ENCODE data around the gene NFE2L3.

DNA sequence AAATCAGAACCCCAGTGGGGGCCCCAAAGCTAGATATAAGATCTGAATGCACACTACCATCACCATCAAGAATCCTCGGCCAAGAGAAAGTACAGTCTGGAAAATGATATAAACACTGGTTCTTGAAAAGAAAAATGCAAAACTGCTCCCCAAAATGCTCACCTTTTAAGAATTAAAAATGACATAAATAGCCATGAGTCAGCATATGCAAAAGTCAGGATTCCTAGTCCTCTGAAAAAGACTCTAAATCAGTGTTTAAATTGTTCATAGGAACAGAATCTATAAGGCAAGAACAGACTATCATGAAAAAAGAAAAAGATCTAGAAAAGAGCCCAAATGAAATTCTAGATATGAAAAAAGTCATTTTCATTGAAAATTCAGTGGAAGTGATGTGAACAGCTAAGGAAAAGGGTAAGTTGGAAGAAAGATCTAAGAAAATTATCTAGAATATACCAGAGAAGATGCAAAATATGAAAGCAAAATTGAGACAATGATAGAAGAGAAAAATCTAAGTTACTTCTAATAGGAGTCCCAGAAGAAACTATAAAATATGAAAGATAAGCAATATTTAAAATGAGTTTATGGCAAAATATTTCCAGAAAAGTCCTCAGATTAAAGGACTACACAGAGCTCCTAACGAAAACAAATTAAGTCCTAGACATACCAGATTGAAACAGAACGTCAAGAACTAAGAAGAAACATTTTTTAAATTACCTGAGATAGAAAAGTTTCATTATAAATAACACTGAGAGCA is 29.7 kb downstream of the NFE2L3 start:
- TF ChIP-seq, protein P1, sequence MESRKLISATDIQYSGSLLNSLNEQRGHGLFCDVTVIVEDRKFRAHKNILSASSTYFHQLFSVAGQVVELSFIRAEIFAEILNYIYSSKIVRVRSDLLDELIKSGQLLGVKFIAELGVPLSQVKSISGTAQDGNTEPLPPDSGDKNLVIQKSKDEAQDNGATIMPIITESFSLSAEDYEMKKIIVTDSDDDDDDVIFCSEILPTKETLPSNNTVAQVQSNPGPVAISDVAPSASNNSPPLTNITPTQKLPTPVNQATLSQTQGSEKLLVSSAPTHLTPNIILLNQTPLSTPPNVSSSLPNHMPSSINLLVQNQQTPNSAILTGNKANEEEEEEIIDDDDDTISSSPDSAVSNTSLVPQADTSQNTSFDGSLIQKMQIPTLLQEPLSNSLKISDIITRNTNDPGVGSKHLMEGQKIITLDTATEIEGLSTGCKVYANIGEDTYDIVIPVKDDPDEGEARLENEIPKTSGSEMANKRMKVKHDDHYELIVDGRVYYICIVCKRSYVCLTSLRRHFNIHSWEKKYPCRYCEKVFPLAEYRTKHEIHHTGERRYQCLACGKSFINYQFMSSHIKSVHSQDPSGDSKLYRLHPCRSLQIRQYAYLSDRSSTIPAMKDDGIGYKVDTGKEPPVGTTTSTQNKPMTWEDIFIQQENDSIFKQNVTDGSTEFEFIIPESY (IDR thresholded peaks at IDR 0.05), result no peak
- TF ChIP-seq RAD21 (IDR thresholded peaks at IDR 0.05) (no peak), EGR1 (IDR thresholded peaks at IDR 0.05; ENCODE audit: low read depth in 2 of 2) (no peak), SP1 (IDR thresholded peaks at IDR 0.05) (no peak), FOXA1 (IDR thresholded peaks at IDR 0.05) (no peak), HNF4A (conservative IDR thresholded peaks at IDR 0.05) (no peak), YY1 (IDR thresholded peaks at IDR 0.05) (no peak)
- TF ChIP-seq, protein P2, sequence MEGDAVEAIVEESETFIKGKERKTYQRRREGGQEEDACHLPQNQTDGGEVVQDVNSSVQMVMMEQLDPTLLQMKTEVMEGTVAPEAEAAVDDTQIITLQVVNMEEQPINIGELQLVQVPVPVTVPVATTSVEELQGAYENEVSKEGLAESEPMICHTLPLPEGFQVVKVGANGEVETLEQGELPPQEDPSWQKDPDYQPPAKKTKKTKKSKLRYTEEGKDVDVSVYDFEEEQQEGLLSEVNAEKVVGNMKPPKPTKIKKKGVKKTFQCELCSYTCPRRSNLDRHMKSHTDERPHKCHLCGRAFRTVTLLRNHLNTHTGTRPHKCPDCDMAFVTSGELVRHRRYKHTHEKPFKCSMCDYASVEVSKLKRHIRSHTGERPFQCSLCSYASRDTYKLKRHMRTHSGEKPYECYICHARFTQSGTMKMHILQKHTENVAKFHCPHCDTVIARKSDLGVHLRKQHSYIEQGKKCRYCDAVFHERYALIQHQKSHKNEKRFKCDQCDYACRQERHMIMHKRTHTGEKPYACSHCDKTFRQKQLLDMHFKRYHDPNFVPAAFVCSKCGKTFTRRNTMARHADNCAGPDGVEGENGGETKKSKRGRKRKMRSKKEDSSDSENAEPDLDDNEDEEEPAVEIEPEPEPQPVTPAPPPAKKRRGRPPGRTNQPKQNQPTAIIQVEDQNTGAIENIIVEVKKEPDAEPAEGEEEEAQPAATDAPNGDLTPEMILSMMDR (IDR thresholded peaks at IDR 0.05; ENCODE audit: low read depth, low read length, missing input control), result no peak
- TF ChIP-seq, protein P3, sequence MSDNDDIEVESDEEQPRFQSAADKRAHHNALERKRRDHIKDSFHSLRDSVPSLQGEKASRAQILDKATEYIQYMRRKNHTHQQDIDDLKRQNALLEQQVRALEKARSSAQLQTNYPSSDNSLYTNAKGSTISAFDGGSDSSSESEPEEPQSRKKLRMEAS (IDR thresholded peaks at IDR 0.05), result no peak
